ENCODE data around the gene TEX53. TPM values are rescaled to one million over a fixed set of nuclear protein-coding genes. Genes with fewer than 3 reads are reported as not detected.

The TEX53 gene
- total RNA-seq = not detected in 2 replicates
- polyA plus RNA-seq = 0.44 TPM in 1 of 2 replicates, not detected in the other

DNA sequence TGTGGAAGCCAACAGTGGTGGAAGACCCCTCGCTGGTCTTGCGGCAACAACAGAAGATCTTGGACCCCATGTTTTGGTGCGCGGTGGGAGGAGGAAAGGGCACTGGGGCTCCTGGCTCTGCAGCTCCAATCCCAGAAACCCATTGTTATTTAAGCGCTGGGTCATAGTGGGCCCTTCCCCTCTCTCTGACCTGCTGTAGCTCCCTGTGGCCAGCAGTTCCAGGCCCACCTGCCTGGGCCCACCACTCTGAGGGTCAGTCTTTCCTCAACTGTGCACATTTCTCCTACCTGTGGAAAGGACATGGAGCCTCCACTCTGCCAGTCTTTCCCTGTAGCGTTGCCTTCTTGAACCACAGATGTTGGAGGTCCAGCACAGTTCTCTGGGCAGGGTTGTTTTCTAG, at the start of gene TEX53:
TEX53 (minus strand) TSS at position 101 of the 400 bp plus-strand sequence; CDS start at position 70, 31 bp downstream.
- WGBS (ENCODE audit: low lambda C conversion rate, missing lambda C conversion rate) = 92% methylated on average over 6 of the region's 6 CpGs
- no peaks in the 10 kb centered on the region for H3K4me1 ChIP-seq (ENCODE audit: insufficient read depth)
- no peaks in the 10 kb centered on the region for H3K9me2 ChIP-seq (replicated peaks; ENCODE audit: insufficient read depth)

DNA sequence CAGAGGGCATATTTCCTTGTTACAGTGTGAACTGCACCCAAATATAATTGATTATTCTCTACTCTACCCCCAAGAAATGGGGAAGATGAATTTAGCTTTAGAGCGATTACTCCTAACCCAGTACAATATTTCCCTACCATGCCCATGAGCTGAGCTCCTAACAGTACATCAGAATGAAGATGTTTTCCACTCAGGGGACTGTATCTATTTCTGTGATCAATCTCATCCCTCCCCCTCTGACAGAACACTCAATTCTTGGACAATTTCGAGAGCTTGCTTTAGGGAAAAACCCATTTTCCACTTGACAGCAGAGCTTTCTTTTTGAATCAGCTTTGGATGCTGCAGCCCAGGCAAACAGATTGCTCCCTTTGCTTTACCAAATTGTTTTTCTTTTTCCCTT, 49.1 kb upstream of the TEX53 start:
- Histone ChIP-seq H3K4me2 (no peak overlapping the region), H3K79me2 (no peaks in the 10 kb centered on the region), H3K9me3 (ENCODE audit: low read depth) (no peaks in the 10 kb centered on the region), H3K27me3 (no peaks in the 10 kb centered on the region), H2AFZ (no peak overlapping the region), H3K27ac (no peak overlapping the region), H3K36me3 (replicated peaks; ENCODE audit: insufficient read depth, low read depth) (no peaks in the 10 kb centered on the region), H3K4me1 (ENCODE audit: insufficient read depth) (no peaks in the 10 kb centered on the region), H4K20me1 (ENCODE audit: insufficient read depth, poor library complexity, severe bottlenecking) (no peaks in the 10 kb centered on the region), H3K4me3 (no peak overlapping the region), H3K9me2 (replicated peaks; ENCODE audit: insufficient read depth) (no peaks in the 10 kb centered on the region)
- DNase-seq (ENCODE audit: low spot score) = no peak
- no peak for TF ChIP-seq EZH2 (IDR thresholded peaks at IDR 0.05; ENCODE audit: borderline replicate concordance)
- TF ChIP-seq, protein P1, sequence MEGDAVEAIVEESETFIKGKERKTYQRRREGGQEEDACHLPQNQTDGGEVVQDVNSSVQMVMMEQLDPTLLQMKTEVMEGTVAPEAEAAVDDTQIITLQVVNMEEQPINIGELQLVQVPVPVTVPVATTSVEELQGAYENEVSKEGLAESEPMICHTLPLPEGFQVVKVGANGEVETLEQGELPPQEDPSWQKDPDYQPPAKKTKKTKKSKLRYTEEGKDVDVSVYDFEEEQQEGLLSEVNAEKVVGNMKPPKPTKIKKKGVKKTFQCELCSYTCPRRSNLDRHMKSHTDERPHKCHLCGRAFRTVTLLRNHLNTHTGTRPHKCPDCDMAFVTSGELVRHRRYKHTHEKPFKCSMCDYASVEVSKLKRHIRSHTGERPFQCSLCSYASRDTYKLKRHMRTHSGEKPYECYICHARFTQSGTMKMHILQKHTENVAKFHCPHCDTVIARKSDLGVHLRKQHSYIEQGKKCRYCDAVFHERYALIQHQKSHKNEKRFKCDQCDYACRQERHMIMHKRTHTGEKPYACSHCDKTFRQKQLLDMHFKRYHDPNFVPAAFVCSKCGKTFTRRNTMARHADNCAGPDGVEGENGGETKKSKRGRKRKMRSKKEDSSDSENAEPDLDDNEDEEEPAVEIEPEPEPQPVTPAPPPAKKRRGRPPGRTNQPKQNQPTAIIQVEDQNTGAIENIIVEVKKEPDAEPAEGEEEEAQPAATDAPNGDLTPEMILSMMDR (IDR thresholded peaks at IDR 0.05; ENCODE audit: poor library complexity) = no peak
- no peak for TF ChIP-seq EZH2phosphoT487 (IDR thresholded peaks at IDR 0.05; ENCODE audit: low read depth, severe bottlenecking, unreplicated experiment)
- WGBS (ENCODE audit: low lambda C conversion rate, missing lambda C conversion rate) = 86% methylated on average over 2 of the region's 2 CpGs

More for the DNA sequence above, at the start of gene TEX53:
- Histone ChIP-seq H3K27ac (no peak within 1 kb of the TSS), H3K36me3 (replicated peaks; ENCODE audit: insufficient read depth, low read depth) (no peaks in the 10 kb centered on the region), H2AFZ (no peak within 1 kb of the TSS), H3K4me3 (no peak within 1 kb of the TSS), H3K27me3 (peaks cover 5% of the 10 kb centered on the region), H3K9me3 (ENCODE audit: low read depth) (no peaks in the 10 kb centered on the region), H3K79me2 (no peaks in the 10 kb centered on the region), H4K20me1 (ENCODE audit: insufficient read depth, poor library complexity, severe bottlenecking) (no peaks in the 10 kb centered on the region), H3K4me2 (no peak within 1 kb of the TSS)
- no peak for DNase-seq (ENCODE audit: low spot score)
- TF ChIP-seq, protein P1 (IDR thresholded peaks at IDR 0.05; ENCODE audit: poor library complexity) = no peak
- no peak for TF ChIP-seq EZH2 (IDR thresholded peaks at IDR 0.05; ENCODE audit: borderline replicate concordance)
- no peak for TF ChIP-seq EZH2phosphoT487 (IDR thresholded peaks at IDR 0.05; ENCODE audit: low read depth, severe bottlenecking, unreplicated experiment)

DNA sequence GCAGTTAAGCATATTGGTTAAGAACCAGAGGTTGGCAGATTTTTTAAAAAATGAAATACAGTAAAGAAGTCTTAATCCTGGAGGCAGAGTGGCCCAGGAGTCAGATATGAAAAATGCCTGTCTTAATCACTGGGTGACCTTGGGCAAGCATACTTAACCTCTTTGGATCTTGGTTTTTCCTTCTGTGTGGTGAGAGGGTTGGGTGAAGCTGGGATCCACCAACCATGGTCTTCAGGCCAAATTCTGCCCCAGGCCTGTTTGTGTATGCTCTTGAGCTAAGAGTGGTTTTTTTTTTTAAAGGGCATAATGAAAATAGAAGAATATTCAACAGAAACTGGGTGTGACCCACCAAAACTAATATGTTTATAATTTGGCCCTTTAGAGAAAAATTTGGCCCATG, 44.4 kb upstream of the TEX53 start:
- no peak for DNase-seq (ENCODE audit: low spot score)
- H3K4me2 ChIP-seq = no peak overlapping the region
- H3K27ac ChIP-seq = no peak overlapping the region
- no peaks in the 10 kb centered on the region for H3K9me2 ChIP-seq (replicated peaks; ENCODE audit: insufficient read depth)
- H3K9me3 ChIP-seq (ENCODE audit: low read depth) = no peaks in the 10 kb centered on the region
- no peaks in the 10 kb centered on the region for H3K79me2 ChIP-seq
- H2AFZ ChIP-seq = no peak overlapping the region
- H4K20me1 ChIP-seq (ENCODE audit: insufficient read depth, poor library complexity, severe bottlenecking) = no peaks in the 10 kb centered on the region
- H3K27me3 ChIP-seq = no peaks in the 10 kb centered on the region
- H3K4me3 ChIP-seq = no peak overlapping the region
- TF ChIP-seq EZH2 (IDR thresholded peaks at IDR 0.05; ENCODE audit: borderline replicate concordance) = no peak
- no peak for TF ChIP-seq EZH2phosphoT487 (IDR thresholded peaks at IDR 0.05; ENCODE audit: low read depth, severe bottlenecking, unreplicated experiment)
- no peaks in the 10 kb centered on the region for H3K36me3 ChIP-seq (replicated peaks; ENCODE audit: insufficient read depth, low read depth)
- H3K4me1 ChIP-seq (ENCODE audit: insufficient read depth) = no peaks in the 10 kb centered on the region

DNA sequence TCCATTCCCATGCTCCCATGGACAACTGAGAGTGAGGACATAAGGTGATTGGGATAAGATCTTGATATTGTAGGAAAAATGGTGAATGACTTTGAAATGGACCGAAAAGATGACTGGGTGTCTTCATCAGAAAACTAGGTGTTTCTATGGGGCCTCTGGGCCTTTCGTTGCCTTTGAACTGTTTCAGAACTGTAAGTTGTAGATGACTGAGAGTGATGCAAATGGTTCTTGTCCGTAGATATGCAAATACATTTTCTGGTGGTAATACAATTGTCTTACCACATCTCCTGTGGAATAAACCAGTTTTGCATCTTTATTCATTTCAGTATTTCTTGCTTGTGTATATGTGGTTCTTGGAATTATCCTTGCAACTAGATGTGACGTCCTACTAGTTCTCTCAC, 40.3 kb upstream of the TEX53 start:
- H3K4me3 ChIP-seq = no peak overlapping the region
- no peaks in the 10 kb centered on the region for H3K27me3 ChIP-seq
- DNase-seq (ENCODE audit: low spot score) = no peak
- H3K36me3 ChIP-seq (replicated peaks; ENCODE audit: insufficient read depth, low read depth) = no peaks in the 10 kb centered on the region
- 98% methylated on average over 4 of the region's 4 CpGs for WGBS (ENCODE audit: low lambda C conversion rate, missing lambda C conversion rate)
- TF ChIP-seq EZH2 (IDR thresholded peaks at IDR 0.05; ENCODE audit: borderline replicate concordance) (no peak), EZH2phosphoT487 (IDR thresholded peaks at IDR 0.05; ENCODE audit: low read depth, severe bottlenecking, unreplicated experiment) (no peak)
- TF ChIP-seq, protein P1 (IDR thresholded peaks at IDR 0.05; ENCODE audit: poor library complexity) = no peak
- H3K79me2 ChIP-seq = no peaks in the 10 kb centered on the region
- H3K9me2 ChIP-seq (replicated peaks; ENCODE audit: insufficient read depth) = no peaks in the 10 kb centered on the region
- no peak overlapping the region for H3K27ac ChIP-seq
- H3K4me2 ChIP-seq = no peak overlapping the region
- H3K4me1 ChIP-seq (ENCODE audit: insufficient read depth) = no peaks in the 10 kb centered on the region
- no peak overlapping the region for H2AFZ ChIP-seq
- H4K20me1 ChIP-seq (ENCODE audit: insufficient read depth, poor library complexity, severe bottlenecking) = no peaks in the 10 kb centered on the region
- H3K9me3 ChIP-seq (ENCODE audit: low read depth) = no peaks in the 10 kb centered on the region
